ENCODE measurements around the gene CSH1. TPM values are rescaled to one million over a fixed set of nuclear protein-coding genes. Genes with fewer than 3 reads are reported as not detected.

Gene CSH1
- not detected in 5 replicates for total RNA-seq (2022; extraction: Qiagen RNA extraction)

DNA sequence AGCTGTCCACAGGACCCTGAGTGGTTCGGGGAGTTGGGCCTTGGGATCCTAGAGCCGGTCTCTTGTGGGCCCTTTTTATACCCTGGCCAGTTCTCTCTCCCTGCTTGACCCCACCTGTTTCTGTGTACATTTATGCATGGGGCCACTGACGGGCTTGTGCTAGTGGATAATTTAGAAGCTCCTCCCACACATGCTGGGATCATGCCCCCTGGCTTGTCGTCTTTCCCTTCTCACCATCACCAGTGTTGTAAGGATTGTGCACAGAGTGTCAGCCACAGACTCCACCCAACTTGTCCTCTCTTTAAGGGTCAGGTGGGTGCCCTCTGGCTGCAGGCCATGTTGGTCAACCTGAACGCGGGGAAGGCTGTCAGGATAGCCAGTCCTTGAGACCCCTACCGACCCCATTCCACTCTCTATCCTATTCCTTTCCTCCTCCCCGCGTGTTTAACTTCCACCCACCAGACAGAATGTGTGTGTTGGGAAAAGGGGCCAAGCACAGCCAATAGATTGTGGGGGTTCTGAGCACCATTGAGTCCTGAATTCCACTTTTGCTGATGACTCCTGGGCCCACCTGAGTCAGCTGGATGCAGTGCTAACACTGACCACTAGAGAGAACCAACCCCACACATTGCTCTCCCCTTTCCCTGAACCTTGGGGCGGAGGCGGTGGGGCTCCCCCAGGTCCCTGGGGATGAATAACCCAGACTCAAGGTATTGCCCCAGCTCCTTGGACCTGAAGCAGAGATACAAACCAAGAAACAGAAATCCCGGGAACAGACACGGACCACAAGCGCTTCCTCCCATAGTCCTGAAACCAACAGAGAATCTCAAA, at the start of gene CSH1:
CSH1 (minus strand) TSS at position 51 of the 831 bp plus-strand sequence. CDS start 63 bp downstream, outside the sequence.

DNA sequence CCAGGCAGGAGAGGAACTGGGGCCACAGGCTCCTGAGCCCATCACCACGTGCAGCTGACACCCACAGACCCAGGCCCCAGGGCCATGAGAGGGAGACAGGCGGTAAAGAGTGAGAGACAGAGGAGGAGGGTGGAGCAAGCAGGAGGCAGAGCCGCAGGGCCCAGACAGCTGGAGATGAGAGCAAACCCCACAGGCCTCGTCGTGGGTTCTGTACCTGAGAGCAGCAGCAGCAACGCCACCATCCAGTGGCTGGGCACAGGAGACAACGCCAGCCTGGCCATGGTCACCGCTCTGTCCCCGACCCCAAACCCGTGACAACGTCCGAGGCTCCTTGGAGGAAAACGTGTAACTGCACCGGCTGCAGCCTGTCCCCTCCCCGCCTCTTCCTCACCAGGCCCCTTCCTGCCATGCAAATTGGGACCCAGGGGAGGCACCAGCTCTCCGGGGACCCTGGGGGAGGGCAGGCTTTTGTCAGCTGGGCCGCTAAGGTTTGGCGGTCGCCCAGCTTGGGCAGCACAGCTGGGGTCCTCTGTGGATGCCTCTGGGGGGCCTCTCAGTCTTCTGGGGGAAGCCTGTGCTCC, 35.7 kb upstream of the CSH1 start, which contains the start of gene CD79B:
CD79B (minus strand) TSS at position 351 of the 581 bp plus-strand sequence; CDS start at position 281, 70 bp downstream.

DNA sequence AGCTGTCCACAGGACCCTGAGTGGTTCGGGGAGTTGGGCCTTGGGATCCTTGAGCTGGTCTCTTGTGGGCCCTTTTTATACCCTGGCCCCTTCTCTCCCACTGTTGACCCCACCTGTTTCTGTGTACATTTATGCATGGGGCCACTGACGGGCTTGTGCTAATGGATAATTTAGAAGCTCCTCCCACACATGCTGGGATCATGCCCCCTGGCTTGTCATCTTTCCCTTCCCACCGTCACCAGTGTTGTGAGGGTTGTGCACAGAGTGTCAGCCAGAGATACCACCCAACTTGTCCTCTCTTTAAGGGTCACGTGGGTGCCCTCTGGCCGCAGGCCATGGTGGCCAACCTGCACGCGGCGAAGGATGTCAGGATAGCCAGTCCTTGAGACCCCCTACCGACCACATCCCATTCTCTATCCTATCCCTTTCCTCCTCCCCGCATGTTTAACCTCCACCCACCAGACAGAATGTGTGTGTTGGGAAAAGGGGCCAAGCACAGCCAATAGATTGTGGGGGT, 22.5 kb upstream of the CSH1 start, which contains the start of gene GH1:
GH1 (minus strand) TSS at position 51 of the 517 bp plus-strand sequence. CDS start 63 bp downstream, outside the sequence.

GRCh38 chr17:63911041-63911635, 14.8 kb upstream of the CSH1 start, which contains the start of gene CSHL1:
TSS of gene CSHL1 (minus strand) at chr17:63911258. CDS start at chr17:63911196, 62 bp downstream.

GRCh38 chr17:63881935-63882601, 14.3 kb downstream of the CSH1 start, which contains the start of gene GH2:
TSS of gene GH2 (minus strand) at chr17:63881944. CDS start at chr17:63881801, 143 bp downstream.

GRCh38 chr17:63873577-63873976, 22.8 kb downstream of the CSH1 start, which contains the start of gene CSH2:
TSS of gene CSH2 (minus strand) at chr17:63873677. CDS start at chr17:63873614, 63 bp downstream.

Other genes starting within 250 kb of the CSH1 start
- gene LIMD2, start 196.4 kb downstream of the CSH1 start, total RNA-seq (2022; extraction: Qiagen RNA extraction), result 8.1 to 11.2 TPM (median 8.9 TPM) in 5 replicates
- gene STRADA, start 154.8 kb downstream of the CSH1 start, total RNA-seq (2022; extraction: Qiagen RNA extraction), result 23.1 to 28.9 TPM (median 26.1 TPM) in 5 replicates
- 104 to 121 TPM (median 118 TPM) in 5 replicates for gene CCDC47, start 123.0 kb downstream of the CSH1 start, total RNA-seq (2022; extraction: Qiagen RNA extraction)
- 102 to 113 TPM (median 102 TPM) in 5 replicates for gene DDX42, start 122.4 kb downstream of the CSH1 start, total RNA-seq (2022; extraction: Qiagen RNA extraction)
- gene PSMC5, start 69.1 kb downstream of the CSH1 start, total RNA-seq (2022; extraction: Qiagen RNA extraction), result 214 to 244 TPM (median 222 TPM) in 5 replicates
- 53.1 to 56.9 TPM (median 53.4 TPM) in 5 replicates for gene FTSJ3, start 68.9 kb downstream of the CSH1 start, total RNA-seq (2022; extraction: Qiagen RNA extraction)
- 51.3 to 65.9 TPM (median 61.6 TPM) in 5 replicates for gene SMARCD2, start 53.9 kb downstream of the CSH1 start, total RNA-seq (2022; extraction: Qiagen RNA extraction)
- gene CSH2, start 22.9 kb downstream of the CSH1 start, total RNA-seq (2022; extraction: Qiagen RNA extraction), result not detected in 5 replicates
- not detected in 5 replicates for gene GH2, start 14.6 kb downstream of the CSH1 start, total RNA-seq (2022; extraction: Qiagen RNA extraction)
- gene CSHL1, start 14.7 kb upstream of the CSH1 start, total RNA-seq (2022; extraction: Qiagen RNA extraction), result not detected in 5 replicates
- 0.11 TPM in 1 of 5 replicates, not detected in the others for gene GH1, start 22.3 kb upstream of the CSH1 start, total RNA-seq (2022; extraction: Qiagen RNA extraction)
- 0.17 TPM in 1 of 5 replicates, not detected in the others for gene CD79B, start 35.8 kb upstream of the CSH1 start, total RNA-seq (2022; extraction: Qiagen RNA extraction)
- 0.02 to 0.08 TPM (median 0.07 TPM) in 5 replicates for gene SCN4A, start 76.3 kb upstream of the CSH1 start, total RNA-seq (2022; extraction: Qiagen RNA extraction)
- gene PRR29, start 101.8 kb upstream of the CSH1 start, total RNA-seq (2022; extraction: Qiagen RNA extraction), result 0.31 to 1.2 TPM (median 0.54 TPM) in 5 replicates
- gene ICAM2, start 124.1 kb upstream of the CSH1 start, total RNA-seq (2022; extraction: Qiagen RNA extraction), result 0.11 TPM in 1 of 5 replicates, not detected in the others
- gene ERN1, start 233.6 kb upstream of the CSH1 start, total RNA-seq (2022; extraction: Qiagen RNA extraction), result 3.0 to 4.0 TPM (median 3.8 TPM) in 5 replicates

All from A549 treated with dexamethasone at 1 μM for 4 hours (cell line).